ENCODE measurements around the gene CC2D1B. TPM values are rescaled to one million over a fixed set of nuclear protein-coding genes. Genes with fewer than 3 reads are reported as not detected.

CC2D1B gene
- polyA plus RNA-seq, 1 donor from 2014 or later = 20.1 TPM

DNA sequence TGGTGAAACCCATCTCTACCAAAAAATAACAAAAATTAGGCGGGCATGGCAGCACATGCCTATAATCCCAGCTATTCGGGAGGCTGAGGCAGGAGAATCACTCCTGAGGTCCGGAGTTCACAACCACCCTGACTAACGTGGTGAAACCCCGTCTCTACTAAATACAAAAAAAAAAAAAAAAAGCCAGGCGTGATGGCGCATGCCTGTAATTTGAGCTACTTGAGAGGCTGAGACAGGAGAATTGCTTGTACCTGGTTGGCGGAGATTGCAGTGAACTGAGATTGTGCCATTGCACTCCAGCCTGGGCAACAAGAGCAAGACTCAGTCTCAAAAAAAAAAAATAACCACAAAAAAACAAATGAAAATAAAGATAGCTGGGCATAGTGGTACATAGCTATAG lies 42.3 kb downstream of the CC2D1B start:
- Histone ChIP-seq H3K36me3 (ENCODE audit: insufficient read depth, low read length) (no peaks in the 10 kb centered on the region), H3K9ac (ENCODE audit: low read length) (no peak overlapping the region), H3K27me3 (ENCODE audit: insufficient read depth, low read depth, low read length) (no peaks in the 10 kb centered on the region), H3F3A (ENCODE audit: insufficient read depth, low read length, poor library complexity, severe bottlenecking) (no peaks in the 10 kb centered on the region), H3K27ac (ENCODE audit: low read length) (no peak overlapping the region), H2AFZ (ENCODE audit: low read depth, low read length) (no peak overlapping the region), H4K20me1 (ENCODE audit: insufficient read depth) (no peaks in the 10 kb centered on the region), H3K4me3 (ENCODE audit: low read length) (no peak overlapping the region), H3K4me2 (ENCODE audit: low read length) (no peak overlapping the region), H3K9me3 (ENCODE audit: low read length) (no peaks in the 10 kb centered on the region), H3K79me2 (replicated peaks; ENCODE audit: insufficient read depth, low read length) (no peaks in the 10 kb centered on the region), H3K9me2 (ENCODE audit: insufficient read depth, low read length) (no peaks in the 10 kb centered on the region)
- TF ChIP-seq REST (IDR thresholded peaks at IDR 0.05; ENCODE audit: borderline replicate concordance) = no peak

DNA sequence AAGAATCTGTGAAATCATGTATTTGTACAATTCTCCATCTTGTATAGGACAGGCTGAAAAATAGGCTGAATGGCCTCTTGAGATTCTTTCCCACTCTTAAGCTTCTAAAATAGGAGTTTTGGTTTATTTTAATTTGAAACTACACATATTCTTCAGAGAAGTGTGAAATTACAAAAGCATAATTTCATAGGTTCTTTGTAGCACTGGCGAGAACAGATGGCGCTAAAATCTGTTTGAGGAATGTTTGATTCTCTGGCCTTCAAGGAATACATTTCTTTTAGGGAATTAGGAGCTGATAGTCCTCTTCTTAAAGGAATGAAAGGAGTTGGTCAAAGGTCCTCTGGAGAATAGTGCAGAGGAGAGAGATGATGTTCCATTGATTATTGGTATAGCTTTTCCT lies 44.9 kb downstream of the CC2D1B start:
- Histone ChIP-seq H3K27me3 (ENCODE audit: insufficient read depth, low read depth, low read length) (no peaks in the 10 kb centered on the region), H3K36me3 (ENCODE audit: insufficient read depth, low read length) (no peaks in the 10 kb centered on the region), H4K20me1 (ENCODE audit: insufficient read depth) (no peaks in the 10 kb centered on the region), H2AFZ (ENCODE audit: low read depth, low read length) (no peak overlapping the region), H3K27ac (ENCODE audit: low read length) (no peak overlapping the region), H3K9ac (ENCODE audit: low read length) (no peak overlapping the region), H3K9me2 (ENCODE audit: insufficient read depth, low read length) (no peaks in the 10 kb centered on the region), H3K4me2 (ENCODE audit: low read length) (no peak overlapping the region), H3K9me3 (ENCODE audit: low read length) (no peaks in the 10 kb centered on the region), H3K79me2 (replicated peaks; ENCODE audit: insufficient read depth, low read length) (no peaks in the 10 kb centered on the region), H3K4me3 (ENCODE audit: low read length) (no peak overlapping the region), H3F3A (ENCODE audit: insufficient read depth, low read length, poor library complexity, severe bottlenecking) (no peaks in the 10 kb centered on the region)
- TF ChIP-seq TAF1 (IDR thresholded peaks at IDR 0.05; ENCODE audit: low read depth) (no peak), MXI1 (conservative IDR thresholded peaks at IDR 0.05; ENCODE audit: poor library complexity, severe bottlenecking) (no peak), SMC3 (conservative IDR thresholded peaks at IDR 0.05; ENCODE audit: poor library complexity) (no peak)

- Histone ChIP-seq H3F3A (ENCODE audit: insufficient read depth, low read length, poor library complexity, severe bottlenecking) (no peaks in the 10 kb centered on the region), H2AFZ (ENCODE audit: low read depth, low read length) (no peak overlapping the region), H3K4me2 (ENCODE audit: low read length) (no peak overlapping the region), H3K9me3 (ENCODE audit: low read length) (no peaks in the 10 kb centered on the region), H4K20me1 (ENCODE audit: insufficient read depth) (no peaks in the 10 kb centered on the region), H3K27me3 (ENCODE audit: insufficient read depth, low read depth, low read length) (no peaks in the 10 kb centered on the region), H3K9ac (ENCODE audit: low read length) (no peak overlapping the region), H3K4me3 (ENCODE audit: low read length) (no peak overlapping the region), H3K9me2 (ENCODE audit: insufficient read depth, low read length) (no peaks in the 10 kb centered on the region), H3K27ac (ENCODE audit: low read length) (no peak overlapping the region), H3K79me2 (replicated peaks; ENCODE audit: insufficient read depth, low read length) (no peaks in the 10 kb centered on the region), H3K36me3 (ENCODE audit: insufficient read depth, low read length) (peaks cover 3% of the 10 kb centered on the region)
- TF ChIP-seq EZH2 (IDR thresholded peaks at IDR 0.05; ENCODE audit: borderline replicate concordance, insufficient read depth, low read length, poor library complexity, severe bottlenecking) = no peak
- TF ChIP-seq, protein P1, sequence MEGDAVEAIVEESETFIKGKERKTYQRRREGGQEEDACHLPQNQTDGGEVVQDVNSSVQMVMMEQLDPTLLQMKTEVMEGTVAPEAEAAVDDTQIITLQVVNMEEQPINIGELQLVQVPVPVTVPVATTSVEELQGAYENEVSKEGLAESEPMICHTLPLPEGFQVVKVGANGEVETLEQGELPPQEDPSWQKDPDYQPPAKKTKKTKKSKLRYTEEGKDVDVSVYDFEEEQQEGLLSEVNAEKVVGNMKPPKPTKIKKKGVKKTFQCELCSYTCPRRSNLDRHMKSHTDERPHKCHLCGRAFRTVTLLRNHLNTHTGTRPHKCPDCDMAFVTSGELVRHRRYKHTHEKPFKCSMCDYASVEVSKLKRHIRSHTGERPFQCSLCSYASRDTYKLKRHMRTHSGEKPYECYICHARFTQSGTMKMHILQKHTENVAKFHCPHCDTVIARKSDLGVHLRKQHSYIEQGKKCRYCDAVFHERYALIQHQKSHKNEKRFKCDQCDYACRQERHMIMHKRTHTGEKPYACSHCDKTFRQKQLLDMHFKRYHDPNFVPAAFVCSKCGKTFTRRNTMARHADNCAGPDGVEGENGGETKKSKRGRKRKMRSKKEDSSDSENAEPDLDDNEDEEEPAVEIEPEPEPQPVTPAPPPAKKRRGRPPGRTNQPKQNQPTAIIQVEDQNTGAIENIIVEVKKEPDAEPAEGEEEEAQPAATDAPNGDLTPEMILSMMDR (IDR thresholded peaks at IDR 0.05; ENCODE audit: poor library complexity, severe bottlenecking) = no peak
- TF ChIP-seq REST (IDR thresholded peaks at IDR 0.05; ENCODE audit: borderline replicate concordance) = no peak
- no peak for TF ChIP-seq RAD21 (conservative IDR thresholded peaks at IDR 0.05)
- no peak for TF ChIP-seq SMC3 (conservative IDR thresholded peaks at IDR 0.05; ENCODE audit: poor library complexity)
- no peak for TF ChIP-seq EP300 (conservative IDR thresholded peaks at IDR 0.05; ENCODE audit: poor library complexity, severe bottlenecking)
- no peak for TF ChIP-seq TAF1 (IDR thresholded peaks at IDR 0.05; ENCODE audit: low read depth)
- TF ChIP-seq POLR2AphosphoS5 (IDR thresholded peaks at IDR 0.05) = no peak
- no peak for TF ChIP-seq MXI1 (conservative IDR thresholded peaks at IDR 0.05; ENCODE audit: poor library complexity, severe bottlenecking)
Measured at GRCh38 chr1:52306227-52307006, 59.6 kb downstream of the CC2D1B start.

Data from neural cell (in vitro differentiated cells).